HepG2 (cell line): ENCODE measurements around the gene ATP6V0A1. TPM values are rescaled to one million over a fixed set of nuclear protein-coding genes. Genes with fewer than 3 reads are reported as not detected.

Experiments used
- MEIS1 ChIP-seq: sonication (generic); formaldehyde crosslinking; IDR thresholded peaks from 2 replicates; pipeline ENCODE4 v1.9.0; 2021; ENCODE audit warnings: mild to moderate bottlenecking, missing genetic modification reagents, moderate library complexity, borderline replicate concordance
- MYNN ChIP-seq: sonication (generic); formaldehyde crosslinking; IDR thresholded peaks from 2 replicates; pipeline ENCODE4 v1.4.0; 2020; ENCODE audit warnings: mild to moderate bottlenecking, low read depth, missing genetic modification reagents
- RAD21 ChIP-seq: fragments of 450-650 bp; formaldehyde crosslinking; IDR thresholded peaks from 2 replicates; pipeline ENCODE4 v1.5.0; 2020; ENCODE audit warnings: mild to moderate bottlenecking
- XBP1 ChIP-seq: sonication (generic); formaldehyde crosslinking; IDR thresholded peaks from 2 replicates; pipeline ENCODE4 v1.5.0; 2020; ENCODE audit warnings: missing genetic modification reagents
- polyA plus RNA-seq, 8 experiments: library from polyadenylated mRNA; depleted of rRNA in 3 of 8; stranded (reverse) in 7 of 8; unstranded in 1 of 8; fragments of >200 nt; fragmentation: Illumina TruSeq in 4 of 8; extraction: Trizol in 4 of 8; gene quantifications; 2 replicates each; pipeline versions ENCODE4 v1.2.1 to v1.2.3, GENCODE V29; 2011 to 2016; ENCODE audit warnings: low read depth in 4 of 8, missing spikeins in 1 of 8, mixed read lengths in 1 of 8; ENCODE audit not compliant: insufficient read depth in 1 of 8
- total RNA-seq, 5 experiments: library from RNA; depleted of rRNA; stranded (reverse); fragments of >200 nt; fragmentation: Illumina TruSeq; extraction: Trizol; gene quantifications; 2 replicates each; pipeline ENCODE4 v1.2.3, GENCODE V29; 2016; ENCODE audit warnings: low read depth in 1 of 5
- TF ChIP-seq, protein P1 (sequence below): IDR thresholded peaks from 2 replicates; pipeline ENCODE4 v1.6.1; 2016; ENCODE audit warnings: missing compliant biosample characterization, missing genetic modification reagents, borderline replicate concordance
- TF ChIP-seq, protein P2 (sequence below): sonication (generic); formaldehyde crosslinking; IDR thresholded peaks from 2 replicates; pipeline ENCODE4 v1.9.0; 2021; ENCODE audit warnings: mild to moderate bottlenecking, missing genetic modification reagents
- TF ChIP-seq, protein P3 (sequence below): sonication (generic); formaldehyde crosslinking; IDR thresholded peaks from 2 replicates; pipeline ENCODE4 v1.8.1; 2023; ENCODE audit warnings: mild to moderate bottlenecking, missing genetic modification reagents
- TF ChIP-seq, protein P4 (sequence below): sonication (generic); formaldehyde crosslinking; IDR thresholded peaks from 2 replicates; pipeline ENCODE4 v1.4.0; 2020; ENCODE audit warnings: missing genetic modification reagents
- TF ChIP-seq, protein P5 (sequence below): IDR thresholded peaks from 2 replicates; pipeline ENCODE4 v1.6.1; 2012; ENCODE audit warnings: inconsistent platforms
- TF ChIP-seq, protein P6 (sequence below): sonication (generic); formaldehyde crosslinking; IDR thresholded peaks from 2 replicates; pipeline ENCODE4 v1.8.1; 2023; ENCODE audit warnings: missing genetic modification reagents, inconsistent platforms, borderline replicate concordance
- TF ChIP-seq, protein P7 (sequence below): IDR thresholded peaks from 2 replicates; pipeline ENCODE4 v1.6.1; 2016; ENCODE audit warnings: mild to moderate bottlenecking

The ATP6V0A1 gene
- total and polyA plus RNA-seq, 2 of the 13 experiments (the other 11 are each of a cell fraction or from before 2014, with no cell fraction given) = 27.9 to 54.1 TPM

DNA sequence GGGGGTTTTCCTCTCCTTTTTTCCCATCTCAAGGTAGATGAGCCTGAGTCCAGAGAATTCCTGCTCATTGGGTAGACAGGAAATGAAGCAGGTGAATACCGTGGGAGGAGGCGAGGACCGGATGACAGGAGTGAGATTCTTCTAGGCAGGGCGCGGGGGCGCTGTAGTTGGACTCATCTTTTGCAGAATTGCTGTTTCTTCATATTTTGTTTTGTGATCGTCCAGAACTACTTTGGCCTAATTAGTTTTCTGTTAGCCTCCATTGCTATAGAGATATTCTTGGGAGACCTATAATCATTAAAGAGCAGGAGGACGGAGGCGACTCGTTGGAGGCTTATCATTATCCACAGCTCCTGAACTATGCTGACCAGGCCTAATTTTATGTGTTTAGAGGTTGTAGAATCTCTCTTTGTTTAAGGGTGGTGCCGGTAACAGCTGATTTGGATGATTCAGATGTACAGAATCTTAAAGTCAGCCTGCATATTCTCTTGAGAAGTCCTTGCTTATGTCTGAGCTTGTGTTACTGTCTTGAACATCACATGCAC is 650 bp downstream of the ATP6V0A1 start (continued):
- TF ChIP-seq, protein P1, sequence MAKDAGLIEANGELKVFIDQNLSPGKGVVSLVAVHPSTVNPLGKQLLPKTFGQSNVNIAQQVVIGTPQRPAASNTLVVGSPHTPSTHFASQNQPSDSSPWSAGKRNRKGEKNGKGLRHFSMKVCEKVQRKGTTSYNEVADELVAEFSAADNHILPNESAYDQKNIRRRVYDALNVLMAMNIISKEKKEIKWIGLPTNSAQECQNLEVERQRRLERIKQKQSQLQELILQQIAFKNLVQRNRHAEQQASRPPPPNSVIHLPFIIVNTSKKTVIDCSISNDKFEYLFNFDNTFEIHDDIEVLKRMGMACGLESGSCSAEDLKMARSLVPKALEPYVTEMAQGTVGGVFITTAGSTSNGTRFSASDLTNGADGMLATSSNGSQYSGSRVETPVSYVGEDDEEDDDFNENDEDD (CRISPR knock-in tag) = no peak
- TF ChIP-seq MEIS1 (CRISPR knock-in tag) = no peak
- 0 out of 2 replicates have a peak, but pooled peaks have one; percentile 7 for TF ChIP-seq RAD21 (CRISPR knock-in tag)
- TF ChIP-seq, protein P2, sequence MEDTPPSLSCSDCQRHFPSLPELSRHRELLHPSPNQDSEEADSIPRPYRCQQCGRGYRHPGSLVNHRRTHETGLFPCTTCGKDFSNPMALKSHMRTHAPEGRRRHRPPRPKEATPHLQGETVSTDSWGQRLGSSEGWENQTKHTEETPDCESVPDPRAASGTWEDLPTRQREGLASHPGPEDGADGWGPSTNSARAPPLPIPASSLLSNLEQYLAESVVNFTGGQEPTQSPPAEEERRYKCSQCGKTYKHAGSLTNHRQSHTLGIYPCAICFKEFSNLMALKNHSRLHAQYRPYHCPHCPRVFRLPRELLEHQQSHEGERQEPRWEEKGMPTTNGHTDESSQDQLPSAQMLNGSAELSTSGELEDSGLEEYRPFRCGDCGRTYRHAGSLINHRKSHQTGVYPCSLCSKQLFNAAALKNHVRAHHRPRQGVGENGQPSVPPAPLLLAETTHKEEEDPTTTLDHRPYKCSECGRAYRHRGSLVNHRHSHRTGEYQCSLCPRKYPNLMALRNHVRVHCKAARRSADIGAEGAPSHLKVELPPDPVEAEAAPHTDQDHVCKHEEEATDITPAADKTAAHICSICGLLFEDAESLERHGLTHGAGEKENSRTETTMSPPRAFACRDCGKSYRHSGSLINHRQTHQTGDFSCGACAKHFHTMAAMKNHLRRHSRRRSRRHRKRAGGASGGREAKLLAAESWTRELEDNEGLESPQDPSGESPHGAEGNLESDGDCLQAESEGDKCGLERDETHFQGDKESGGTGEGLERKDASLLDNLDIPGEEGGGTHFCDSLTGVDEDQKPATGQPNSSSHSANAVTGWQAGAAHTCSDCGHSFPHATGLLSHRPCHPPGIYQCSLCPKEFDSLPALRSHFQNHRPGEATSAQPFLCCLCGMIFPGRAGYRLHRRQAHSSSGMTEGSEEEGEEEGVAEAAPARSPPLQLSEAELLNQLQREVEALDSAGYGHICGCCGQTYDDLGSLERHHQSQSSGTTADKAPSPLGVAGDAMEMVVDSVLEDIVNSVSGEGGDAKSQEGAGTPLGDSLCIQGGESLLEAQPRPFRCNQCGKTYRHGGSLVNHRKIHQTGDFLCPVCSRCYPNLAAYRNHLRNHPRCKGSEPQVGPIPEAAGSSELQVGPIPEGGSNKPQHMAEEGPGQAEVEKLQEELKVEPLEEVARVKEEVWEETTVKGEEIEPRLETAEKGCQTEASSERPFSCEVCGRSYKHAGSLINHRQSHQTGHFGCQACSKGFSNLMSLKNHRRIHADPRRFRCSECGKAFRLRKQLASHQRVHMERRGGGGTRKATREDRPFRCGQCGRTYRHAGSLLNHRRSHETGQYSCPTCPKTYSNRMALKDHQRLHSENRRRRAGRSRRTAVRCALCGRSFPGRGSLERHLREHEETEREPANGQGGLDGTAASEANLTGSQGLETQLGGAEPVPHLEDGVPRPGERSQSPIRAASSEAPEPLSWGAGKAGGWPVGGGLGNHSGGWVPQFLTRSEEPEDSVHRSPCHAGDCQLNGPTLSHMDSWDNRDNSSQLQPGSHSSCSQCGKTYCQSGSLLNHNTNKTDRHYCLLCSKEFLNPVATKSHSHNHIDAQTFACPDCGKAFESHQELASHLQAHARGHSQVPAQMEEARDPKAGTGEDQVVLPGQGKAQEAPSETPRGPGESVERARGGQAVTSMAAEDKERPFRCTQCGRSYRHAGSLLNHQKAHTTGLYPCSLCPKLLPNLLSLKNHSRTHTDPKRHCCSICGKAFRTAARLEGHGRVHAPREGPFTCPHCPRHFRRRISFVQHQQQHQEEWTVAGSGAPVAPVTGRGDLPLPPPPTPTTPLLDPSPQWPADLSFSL = peak; percentile 11; the same call in 1 of the 2 replicates
- no peak for TF ChIP-seq XBP1 (CRISPR knock-in tag)
- no peak for TF ChIP-seq MYNN (CRISPR knock-in tag)
- TF ChIP-seq, protein P3, sequence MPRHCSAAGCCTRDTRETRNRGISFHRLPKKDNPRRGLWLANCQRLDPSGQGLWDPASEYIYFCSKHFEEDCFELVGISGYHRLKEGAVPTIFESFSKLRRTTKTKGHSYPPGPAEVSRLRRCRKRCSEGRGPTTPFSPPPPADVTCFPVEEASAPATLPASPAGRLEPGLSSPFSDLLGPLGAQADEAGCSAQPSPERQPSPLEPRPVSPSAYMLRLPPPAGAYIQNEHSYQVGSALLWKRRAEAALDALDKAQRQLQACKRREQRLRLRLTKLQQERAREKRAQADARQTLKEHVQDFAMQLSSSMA (CRISPR knock-in tag) = no peak
- TF ChIP-seq, protein P4, sequence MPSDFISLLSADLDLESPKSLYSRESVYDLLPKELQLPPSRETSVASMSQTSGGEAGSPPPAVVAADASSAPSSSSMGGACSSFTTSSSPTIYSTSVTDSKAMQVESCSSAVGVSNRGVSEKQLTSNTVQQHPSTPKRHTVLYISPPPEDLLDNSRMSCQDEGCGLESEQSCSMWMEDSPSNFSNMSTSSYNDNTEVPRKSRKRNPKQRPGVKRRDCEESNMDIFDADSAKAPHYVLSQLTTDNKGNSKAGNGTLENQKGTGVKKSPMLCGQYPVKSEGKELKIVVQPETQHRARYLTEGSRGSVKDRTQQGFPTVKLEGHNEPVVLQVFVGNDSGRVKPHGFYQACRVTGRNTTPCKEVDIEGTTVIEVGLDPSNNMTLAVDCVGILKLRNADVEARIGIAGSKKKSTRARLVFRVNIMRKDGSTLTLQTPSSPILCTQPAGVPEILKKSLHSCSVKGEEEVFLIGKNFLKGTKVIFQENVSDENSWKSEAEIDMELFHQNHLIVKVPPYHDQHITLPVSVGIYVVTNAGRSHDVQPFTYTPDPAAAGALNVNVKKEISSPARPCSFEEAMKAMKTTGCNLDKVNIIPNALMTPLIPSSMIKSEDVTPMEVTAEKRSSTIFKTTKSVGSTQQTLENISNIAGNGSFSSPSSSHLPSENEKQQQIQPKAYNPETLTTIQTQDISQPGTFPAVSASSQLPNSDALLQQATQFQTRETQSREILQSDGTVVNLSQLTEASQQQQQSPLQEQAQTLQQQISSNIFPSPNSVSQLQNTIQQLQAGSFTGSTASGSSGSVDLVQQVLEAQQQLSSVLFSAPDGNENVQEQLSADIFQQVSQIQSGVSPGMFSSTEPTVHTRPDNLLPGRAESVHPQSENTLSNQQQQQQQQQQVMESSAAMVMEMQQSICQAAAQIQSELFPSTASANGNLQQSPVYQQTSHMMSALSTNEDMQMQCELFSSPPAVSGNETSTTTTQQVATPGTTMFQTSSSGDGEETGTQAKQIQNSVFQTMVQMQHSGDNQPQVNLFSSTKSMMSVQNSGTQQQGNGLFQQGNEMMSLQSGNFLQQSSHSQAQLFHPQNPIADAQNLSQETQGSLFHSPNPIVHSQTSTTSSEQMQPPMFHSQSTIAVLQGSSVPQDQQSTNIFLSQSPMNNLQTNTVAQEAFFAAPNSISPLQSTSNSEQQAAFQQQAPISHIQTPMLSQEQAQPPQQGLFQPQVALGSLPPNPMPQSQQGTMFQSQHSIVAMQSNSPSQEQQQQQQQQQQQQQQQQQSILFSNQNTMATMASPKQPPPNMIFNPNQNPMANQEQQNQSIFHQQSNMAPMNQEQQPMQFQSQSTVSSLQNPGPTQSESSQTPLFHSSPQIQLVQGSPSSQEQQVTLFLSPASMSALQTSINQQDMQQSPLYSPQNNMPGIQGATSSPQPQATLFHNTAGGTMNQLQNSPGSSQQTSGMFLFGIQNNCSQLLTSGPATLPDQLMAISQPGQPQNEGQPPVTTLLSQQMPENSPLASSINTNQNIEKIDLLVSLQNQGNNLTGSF (CRISPR knock-in tag) = no peak
- TF ChIP-seq, protein P5, sequence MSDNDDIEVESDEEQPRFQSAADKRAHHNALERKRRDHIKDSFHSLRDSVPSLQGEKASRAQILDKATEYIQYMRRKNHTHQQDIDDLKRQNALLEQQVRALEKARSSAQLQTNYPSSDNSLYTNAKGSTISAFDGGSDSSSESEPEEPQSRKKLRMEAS = no peak
- TF ChIP-seq, protein P6, sequence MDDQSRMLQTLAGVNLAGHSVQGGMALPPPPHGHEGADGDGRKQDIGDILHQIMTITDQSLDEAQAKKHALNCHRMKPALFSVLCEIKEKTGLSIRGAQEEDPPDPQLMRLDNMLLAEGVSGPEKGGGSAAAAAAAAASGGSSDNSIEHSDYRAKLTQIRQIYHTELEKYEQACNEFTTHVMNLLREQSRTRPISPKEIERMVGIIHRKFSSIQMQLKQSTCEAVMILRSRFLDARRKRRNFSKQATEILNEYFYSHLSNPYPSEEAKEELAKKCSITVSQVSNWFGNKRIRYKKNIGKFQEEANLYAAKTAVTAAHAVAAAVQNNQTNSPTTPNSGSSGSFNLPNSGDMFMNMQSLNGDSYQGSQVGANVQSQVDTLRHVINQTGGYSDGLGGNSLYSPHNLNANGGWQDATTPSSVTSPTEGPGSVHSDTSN (CRISPR knock-in tag) = no peak
- TF ChIP-seq, protein P7, sequence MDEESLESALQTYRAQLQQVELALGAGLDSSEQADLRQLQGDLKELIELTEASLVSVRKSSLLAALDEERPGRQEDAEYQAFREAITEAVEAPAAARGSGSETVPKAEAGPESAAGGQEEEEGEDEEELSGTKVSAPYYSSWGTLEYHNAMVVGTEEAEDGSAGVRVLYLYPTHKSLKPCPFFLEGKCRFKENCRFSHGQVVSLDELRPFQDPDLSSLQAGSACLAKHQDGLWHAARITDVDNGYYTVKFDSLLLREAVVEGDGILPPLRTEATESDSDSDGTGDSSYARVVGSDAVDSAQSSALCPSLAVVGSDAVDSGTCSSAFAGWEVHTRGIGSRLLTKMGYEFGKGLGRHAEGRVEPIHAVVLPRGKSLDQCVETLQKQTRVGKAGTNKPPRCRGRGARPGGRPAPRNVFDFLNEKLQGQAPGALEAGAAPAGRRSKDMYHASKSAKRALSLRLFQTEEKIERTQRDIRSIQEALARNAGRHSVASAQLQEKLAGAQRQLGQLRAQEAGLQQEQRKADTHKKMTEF (CRISPR knock-in tag) = no peak
